SH-SY5Y (cell line): ENCODE measurements around the gene TP63.

ENCODE experiments used
- GATA2 ChIP-seq: IDR thresholded peaks from 2 replicates; pipeline ENCODE4 v1.6.1; 2011; ENCODE audit warnings: mild to moderate bottlenecking, low read depth, low read length
- GATA3 ChIP-seq: IDR thresholded peaks from 2 replicates; pipeline ENCODE4 v1.6.1; 2011; ENCODE audit warnings: low read depth, mild to moderate bottlenecking, low read length, moderate library complexity

DNA sequence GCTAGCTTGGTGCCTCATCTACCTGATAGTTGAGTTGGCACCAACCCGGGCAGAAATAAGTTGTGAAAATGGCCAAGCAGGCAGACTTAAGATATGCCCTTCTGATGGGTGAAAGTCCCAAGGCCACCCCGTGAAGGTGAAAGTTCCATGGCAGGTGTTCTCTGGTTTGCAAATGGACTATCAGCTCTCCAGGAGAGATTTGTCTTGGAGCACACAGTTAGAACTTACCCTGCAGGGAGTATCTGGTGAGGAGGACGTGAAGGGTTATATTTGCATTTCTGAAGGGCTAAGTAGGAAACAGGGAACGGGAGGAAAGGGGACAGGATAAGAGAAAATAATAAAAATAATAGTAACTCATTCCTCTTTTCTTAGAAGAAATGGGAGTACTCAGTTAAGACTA, 220.5 kb downstream of the TP63 start:
- TF ChIP-seq GATA3: no peak
- TF ChIP-seq GATA2: no peak
